Stimulated activated CD4-positive, alpha-beta T cell treated with anti-CD3 and anti-CD28 coated beads, Interleukin-4, amount 100 ng/mL, for 4 hours (primary cell): ENCODE measurements around the gene PET100.
"Not testable (repeated sequence)": the region's sequence is repeated elsewhere in the genome, so short reads cannot be mapped to it uniquely, and the experiment has no call there.

ENCODE experiments used
- DNase-seq, 2 experiments: peaks; one replicate each; pipeline ENCODE4 v3.0.0-alpha.2; 2020

The PET100 gene

GRCh38 chr19:7635670-7636069, 6.1 kb downstream of the PET100 start:
- DNase-seq: no peak

- DNase-seq: no peak
Observed at GRCh38 chr19:7636317-7636690, 6.7 kb downstream of the PET100 start.

GRCh38 chr19:7636691-7637373, 7.2 kb downstream of the PET100 start, which contains the start of gene STXBP2:
Gene STXBP2, plus strand, starts transcription at chr19:7637110. Its CDS starts 40 bp downstream, at chr19:7637150.
- peak; percentile 88 to 95 for DNase-seq

GRCh38 chr19:7637374-7638256, 8.0 kb downstream of the PET100 start:
- DNase-seq: no peak

- no peak for DNase-seq
Observed at GRCh38 chr19:7638802-7639465, 9.3 kb downstream of the PET100 start.

- no peak for DNase-seq
Observed at GRCh38 chr19:7639863-7640348, 10.3 kb downstream of the PET100 start.

- no peak for DNase-seq
Observed at GRCh38 chr19:7640803-7641202, 11.2 kb downstream of the PET100 start.

- DNase-seq: no peak
Observed at GRCh38 chr19:7641290-7642276, 12.0 kb downstream of the PET100 start.

- DNase-seq: no peak
Observed at GRCh38 chr19:7642295-7643030, 12.9 kb downstream of the PET100 start.

- DNase-seq: no peak
Observed at GRCh38 chr19:7643031-7643415, 13.4 kb downstream of the PET100 start.

GRCh38 chr19:7643629-7644549, 14.3 kb downstream of the PET100 start:
- not testable (repeated sequence) for DNase-seq

GRCh38 chr19:7644550-7644877, 14.9 kb downstream of the PET100 start:
- DNase-seq: no peak

GRCh38 chr19:7645163-7645562, 15.6 kb downstream of the PET100 start:
- DNase-seq: no peak

- no peak for DNase-seq
Observed at GRCh38 chr19:7645656-7646425, 16.2 kb downstream of the PET100 start.

- no peak for DNase-seq
Observed at GRCh38 chr19:7646426-7646700, 16.8 kb downstream of the PET100 start.

GRCh38 chr19:7647156-7647555, 17.6 kb downstream of the PET100 start:
- DNase-seq: no peak

GRCh38 chr19:7648265-7649014, 18.8 kb downstream of the PET100 start:
- DNase-seq: no peak

GRCh38 chr19:7650148-7650547, 20.6 kb downstream of the PET100 start:
- no peak for DNase-seq

- DNase-seq: peak; percentile 78 to 84
Observed at GRCh38 chr19:7652061-7652641, 22.6 kb downstream of the PET100 start.
